Duodenal mucosa (tissue), 2 donors: Measurements from ENCODE around the gene CENPP.

Experiments used
- H3K27ac ChIP-seq: one replicate; pipeline ENCODE4 v1.7.0; 2013; ENCODE audit warnings: low read depth, low read length
- H3K27me3 ChIP-seq, 2 donors: one replicate each; pipeline ENCODE4 v1.7.0; 2013; ENCODE audit warnings: low read length in 2 of 2, control low read depth in 1 of 2; ENCODE audit not compliant: insufficient read depth in 2 of 2, control insufficient read depth in 1 of 2
- H3K36me3 ChIP-seq, 2 donors: one replicate each; pipeline ENCODE4 v1.7.0; 2013; ENCODE audit warnings: low read length in 2 of 2, control low read depth in 1 of 2; ENCODE audit not compliant: insufficient read depth in 2 of 2, control insufficient read depth in 1 of 2
- H3K4me1 ChIP-seq, 2 donors: one replicate each; pipeline ENCODE4 v1.7.0; 2013; ENCODE audit warnings: low read length in 2 of 2, control low read depth in 1 of 2; ENCODE audit not compliant: insufficient read depth in 2 of 2, control insufficient read depth in 1 of 2
- H3K4me3 ChIP-seq, 2 donors: one replicate each; pipeline ENCODE4 v1.7.0; 2013; ENCODE audit warnings: low read length in 2 of 2, low read depth in 1 of 2
- H3K9ac ChIP-seq, 2 donors: one replicate each; pipeline ENCODE4 v1.7.0; 2013; ENCODE audit warnings: low read length in 2 of 2, low read depth in 1 of 2
- H3K9me3 ChIP-seq, 2 donors: one replicate each; pipeline ENCODE4 v1.7.0; 2013; ENCODE audit warnings: low read length in 2 of 2, control low read depth in 1 of 2; ENCODE audit not compliant: control insufficient read depth in 1 of 2

The CENPP gene

DNA sequence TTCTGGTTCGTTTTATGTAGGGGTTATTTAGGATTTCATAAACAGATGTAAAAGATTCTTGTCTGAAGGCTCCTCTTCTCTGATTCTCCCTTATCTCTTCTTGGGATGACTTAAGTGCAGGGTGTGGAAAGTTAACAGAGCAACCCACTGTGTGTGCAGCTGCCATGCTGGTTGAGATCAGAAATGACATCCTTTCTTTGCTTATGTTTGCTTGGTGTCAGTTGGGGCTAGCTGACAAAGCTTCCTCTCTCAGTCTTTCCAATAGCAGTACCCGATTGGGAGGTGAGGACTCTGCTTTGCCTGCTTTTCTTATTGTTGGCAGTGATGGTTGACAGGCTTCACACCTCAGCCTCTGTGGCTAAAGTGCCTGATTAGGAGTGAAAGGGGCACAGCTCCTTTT is 52.1 kb downstream of the CENPP start:
- H3K4me1 ChIP-seq, result peaks cover 5 to 6% of the 10 kb centered on the region in 2 donors
- H3K4me3 ChIP-seq, result no peak overlapping the region
- H3K36me3 ChIP-seq, result no peaks in the 10 kb centered on the region
- H3K9me3 ChIP-seq, result no peaks in the 10 kb centered on the region
- H3K27me3 ChIP-seq, result no peaks in the 10 kb centered on the region
- no peak overlapping the region for H3K27ac ChIP-seq
- no peak overlapping the region for H3K9ac ChIP-seq

DNA sequence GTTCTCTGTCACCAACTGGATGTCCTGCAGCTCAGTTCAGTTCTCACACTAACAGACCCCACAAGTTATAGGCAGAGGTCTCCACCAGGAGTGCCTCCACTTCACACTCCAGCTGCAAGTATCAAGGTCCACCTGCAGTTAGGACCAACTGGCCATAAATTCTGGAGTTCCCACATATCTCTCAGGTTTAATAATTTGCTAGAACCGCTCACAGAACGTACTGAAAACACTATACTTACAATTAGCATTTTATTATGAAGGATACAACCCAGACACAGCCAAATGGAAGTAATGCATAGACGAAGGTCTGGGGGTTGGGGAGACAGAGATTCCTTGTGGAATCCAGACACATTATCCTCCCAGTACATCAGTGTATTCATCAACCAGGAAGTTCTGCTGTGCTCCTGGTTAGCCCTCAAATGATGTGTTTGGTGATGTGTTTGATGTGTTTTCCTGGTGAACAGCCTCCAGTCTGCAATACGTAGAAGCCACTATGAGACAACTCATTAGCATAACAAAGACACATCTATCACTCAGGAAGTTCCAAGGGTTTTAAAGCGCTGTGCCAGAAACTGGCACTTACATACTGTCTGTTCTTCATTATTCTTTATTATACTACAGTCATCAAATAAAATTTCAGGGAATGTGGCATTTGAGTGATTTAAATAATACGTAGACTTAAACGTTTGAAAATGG is 53.3 kb downstream of the CENPP start:
- Histone ChIP-seq H3K27ac (no peak overlapping the region), H3K27me3 (no peaks in the 10 kb centered on the region), H3K4me1 (peaks cover 5 to 6% of the 10 kb centered on the region in 2 donors), H3K4me3 (no peak overlapping the region), H3K36me3 (no peaks in the 10 kb centered on the region), H3K9me3 (no peaks in the 10 kb centered on the region), H3K9ac (no peak overlapping the region)

DNA sequence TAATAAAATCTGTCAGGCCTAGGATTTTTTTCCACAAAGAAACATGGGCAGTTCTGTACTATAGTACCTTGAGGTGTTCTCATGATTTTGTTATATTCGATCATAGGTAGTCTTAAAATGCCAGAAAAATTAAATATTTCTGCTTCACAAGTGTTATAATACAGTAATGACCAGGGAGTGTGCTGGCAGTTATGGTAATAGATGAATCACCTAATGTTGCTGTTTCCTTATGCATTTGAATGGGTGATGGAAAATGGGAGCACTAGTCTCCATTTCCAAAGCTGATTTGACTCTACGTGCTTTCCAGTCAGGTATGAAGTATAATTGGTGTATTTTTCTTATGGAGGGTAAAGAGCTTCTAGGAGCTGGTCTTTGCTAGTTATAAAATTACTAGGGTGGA is 54.9 kb downstream of the CENPP start:
- H3K27me3 ChIP-seq, result no peaks in the 10 kb centered on the region
- H3K9me3 ChIP-seq, result no peaks in the 10 kb centered on the region
- no peak overlapping the region for H3K4me3 ChIP-seq
- peaks cover 5 to 18% of the 10 kb centered on the region in 2 donors for H3K4me1 ChIP-seq
- H3K36me3 ChIP-seq, result no peaks in the 10 kb centered on the region
- no peak overlapping the region for H3K9ac ChIP-seq
- H3K27ac ChIP-seq, result no peak overlapping the region

DNA sequence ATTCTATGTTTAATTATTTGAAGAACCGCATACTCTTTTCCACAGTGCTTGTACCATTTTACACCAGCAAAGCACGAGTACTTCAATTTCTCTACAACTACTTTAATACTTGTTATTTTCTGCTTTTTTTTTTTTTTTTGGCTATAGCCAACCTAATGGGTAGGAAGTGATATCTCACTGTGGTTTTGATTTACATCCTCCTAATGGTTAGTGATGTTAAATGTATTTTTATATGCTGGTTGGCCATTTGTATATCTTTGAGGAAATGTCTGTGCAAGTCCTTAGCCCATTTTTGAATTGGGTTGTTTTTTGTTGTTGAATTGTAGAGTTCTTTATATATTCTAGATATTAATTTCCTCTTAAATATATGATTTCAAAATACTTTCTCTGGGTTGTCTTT is 56.0 kb downstream of the CENPP start:
- Histone ChIP-seq H3K27me3 (no peaks in the 10 kb centered on the region), H3K4me3 (no peak overlapping the region), H3K36me3 (no peaks in the 10 kb centered on the region), H3K4me1 (peaks cover 5 to 20% of the 10 kb centered on the region in 2 donors), H3K27ac (no peak overlapping the region), H3K9ac (no peak overlapping the region), H3K9me3 (no peaks in the 10 kb centered on the region)

DNA sequence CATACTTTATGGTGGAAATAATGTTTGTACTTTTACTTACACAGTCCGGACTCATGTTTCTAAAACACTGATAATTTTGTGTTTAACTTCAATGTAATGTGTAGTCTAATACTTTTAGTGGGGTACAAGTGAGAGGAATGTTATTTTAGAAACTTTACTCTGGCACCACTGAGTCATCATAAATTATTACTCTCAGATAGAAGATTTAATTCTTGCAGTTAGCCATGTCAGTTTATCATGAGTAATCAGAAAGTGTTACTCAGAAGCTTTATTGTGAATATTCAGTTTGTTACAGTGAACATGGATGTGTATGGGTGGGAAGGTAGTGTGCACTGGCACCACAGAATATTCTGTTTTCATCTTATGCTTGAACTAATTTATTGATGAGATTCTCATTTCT is 58.6 kb downstream of the CENPP start:
- no peaks in the 10 kb centered on the region for H3K27me3 ChIP-seq
- H3K36me3 ChIP-seq, result no peaks in the 10 kb centered on the region
- H3K4me3 ChIP-seq, result no peak overlapping the region
- H3K27ac ChIP-seq, result no peak overlapping the region
- peaks cover 1 to 15% of the 10 kb centered on the region in 2 donors for H3K4me1 ChIP-seq
- no peak overlapping the region for H3K9ac ChIP-seq
- no peaks in the 10 kb centered on the region for H3K9me3 ChIP-seq

DNA sequence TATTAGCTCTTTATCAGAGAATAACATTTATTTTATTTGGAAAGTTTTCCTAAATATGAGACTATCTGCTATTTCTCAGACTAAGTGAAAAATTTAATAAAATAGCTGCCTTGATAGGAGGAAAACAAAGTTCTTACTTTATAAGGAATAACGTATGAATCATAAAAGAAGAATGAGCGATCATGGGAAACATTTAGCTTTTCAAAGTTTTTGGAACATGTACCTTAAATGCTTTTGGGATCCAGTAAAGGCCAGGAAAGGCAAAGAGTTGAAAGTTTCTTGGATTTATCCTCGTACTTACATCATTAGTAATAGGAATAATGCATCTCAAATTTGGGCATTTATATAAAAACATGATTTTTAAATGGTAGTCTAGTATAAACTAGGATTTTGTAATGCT is 59.2 kb downstream of the CENPP start:
- Histone ChIP-seq H3K27ac (no peak overlapping the region), H3K27me3 (no peaks in the 10 kb centered on the region), H3K4me3 (no peak overlapping the region)

DNA sequence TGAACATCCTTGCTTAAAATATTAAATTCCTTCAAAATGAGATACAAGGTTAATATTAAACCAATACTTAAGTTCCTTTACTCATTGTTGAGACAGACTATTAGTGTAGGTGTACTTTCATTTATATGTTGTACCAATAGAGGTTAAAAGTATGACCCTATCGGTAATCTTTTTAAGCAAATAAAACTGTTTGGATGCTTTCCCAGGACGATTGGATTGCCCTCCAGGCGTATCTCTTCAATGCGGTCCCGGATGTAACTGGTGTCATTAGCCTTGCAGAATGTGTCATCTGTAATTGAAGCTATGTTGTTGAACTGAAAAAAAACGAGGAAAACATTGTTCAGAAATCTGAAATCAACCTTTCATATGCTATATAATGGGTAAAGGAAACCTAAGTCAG is 59.7 kb downstream of the CENPP start:
- no peak overlapping the region for H3K4me3 ChIP-seq

More for the DNA sequence above, 59.2 kb downstream of the CENPP start:
- no peaks in the 10 kb centered on the region for H3K9me3 ChIP-seq
- H3K9ac ChIP-seq, result no peak overlapping the region
- H3K36me3 ChIP-seq, result no peaks in the 10 kb centered on the region
- peaks cover 0 to 14% of the 10 kb centered on the region in 2 donors for H3K4me1 ChIP-seq

DNA sequence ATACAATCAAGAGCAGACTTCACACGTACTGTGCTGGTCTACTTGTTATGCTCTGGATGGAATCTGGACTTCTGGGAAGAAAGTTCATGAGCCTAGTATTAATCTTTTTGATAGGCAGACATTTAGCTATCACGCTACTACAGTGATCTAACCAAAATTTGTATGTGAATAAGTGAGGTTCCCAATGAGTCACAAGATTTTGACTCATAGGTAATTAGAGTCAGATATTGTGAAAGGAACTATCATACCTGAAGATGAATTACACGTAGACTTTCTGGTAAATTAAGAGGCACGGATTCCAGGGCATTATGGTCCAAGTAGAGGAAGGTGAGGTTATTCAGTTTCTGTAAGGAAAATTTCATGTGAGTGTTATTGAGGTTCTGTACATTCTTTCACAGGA is 60.2 kb downstream of the CENPP start:
- Histone ChIP-seq H3K4me1 (peaks cover 0 to 14% of the 10 kb centered on the region in 2 donors), H3K36me3 (no peaks in the 10 kb centered on the region), H3K27me3 (no peaks in the 10 kb centered on the region), H3K27ac (no peak overlapping the region), H3K9me3 (no peaks in the 10 kb centered on the region), H3K4me3 (no peak overlapping the region), H3K9ac (no peak overlapping the region)

More for the DNA sequence above, 59.7 kb downstream of the CENPP start:
- no peaks in the 10 kb centered on the region for H3K36me3 ChIP-seq
- no peak overlapping the region for H3K27ac ChIP-seq
- H3K9me3 ChIP-seq, result no peaks in the 10 kb centered on the region
- no peaks in the 10 kb centered on the region for H3K27me3 ChIP-seq
- no peak overlapping the region for H3K9ac ChIP-seq
- peaks cover 0 to 14% of the 10 kb centered on the region in 2 donors for H3K4me1 ChIP-seq

DNA sequence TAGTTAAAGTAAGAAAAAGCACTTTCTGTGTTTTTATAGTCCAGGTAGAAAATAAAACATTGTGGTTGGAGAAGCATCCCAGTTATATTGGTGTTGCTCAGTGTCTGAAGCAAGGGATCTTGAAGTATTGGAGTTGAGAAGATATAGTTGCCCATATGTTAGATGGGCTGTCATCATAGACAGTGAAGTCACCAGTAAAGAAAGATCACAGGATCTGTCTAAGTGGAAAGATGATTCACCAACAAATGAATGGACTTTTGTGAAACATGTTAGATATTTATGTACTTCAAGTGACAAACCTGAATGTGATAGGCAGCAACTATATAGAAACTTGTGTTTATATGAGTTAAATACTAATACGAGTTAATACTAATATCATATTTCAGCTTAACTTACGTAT is 66.9 kb downstream of the CENPP start:
- H3K27me3 ChIP-seq, result no peaks in the 10 kb centered on the region
- no peaks in the 10 kb centered on the region for H3K36me3 ChIP-seq
- H3K9ac ChIP-seq, result no peak overlapping the region
- no peak overlapping the region for H3K4me3 ChIP-seq
- H3K4me1 ChIP-seq, result no peaks in the 10 kb centered on the region
- no peaks in the 10 kb centered on the region for H3K9me3 ChIP-seq
- no peak overlapping the region for H3K27ac ChIP-seq

DNA sequence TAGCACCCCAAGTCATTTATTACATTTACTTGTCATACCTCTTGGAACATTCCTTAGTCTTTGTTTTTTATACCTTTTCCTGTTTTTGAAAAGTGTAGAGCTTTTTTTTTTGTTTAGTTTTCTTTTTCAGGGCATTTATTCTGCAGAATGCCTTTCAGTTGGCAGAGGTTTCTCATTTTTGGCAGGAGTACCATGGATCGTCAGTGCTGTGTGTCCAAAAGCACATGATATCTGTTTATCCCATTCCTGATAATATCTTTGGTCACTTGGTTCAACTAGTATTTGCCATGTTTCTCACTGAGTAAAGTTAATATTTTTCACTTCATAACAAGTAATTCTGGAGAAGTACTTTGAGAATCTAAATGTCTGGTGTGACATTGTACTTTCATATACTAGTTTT is 67.9 kb downstream of the CENPP start:
- H3K27ac ChIP-seq, result no peak overlapping the region
- H3K9me3 ChIP-seq, result no peaks in the 10 kb centered on the region
- H3K36me3 ChIP-seq, result no peaks in the 10 kb centered on the region
- no peaks in the 10 kb centered on the region for H3K27me3 ChIP-seq
- H3K4me1 ChIP-seq, result no peaks in the 10 kb centered on the region
- H3K9ac ChIP-seq, result no peak overlapping the region
- no peak overlapping the region for H3K4me3 ChIP-seq
